ENCODE results near the gene BAIAP3. TPM values are rescaled to one million over a fixed set of nuclear protein-coding genes. Genes with fewer than 3 reads are reported as not detected.

Gene BAIAP3
- total RNA-seq, 1 donor from 2014 or later, result 4.2 TPM

DNA sequence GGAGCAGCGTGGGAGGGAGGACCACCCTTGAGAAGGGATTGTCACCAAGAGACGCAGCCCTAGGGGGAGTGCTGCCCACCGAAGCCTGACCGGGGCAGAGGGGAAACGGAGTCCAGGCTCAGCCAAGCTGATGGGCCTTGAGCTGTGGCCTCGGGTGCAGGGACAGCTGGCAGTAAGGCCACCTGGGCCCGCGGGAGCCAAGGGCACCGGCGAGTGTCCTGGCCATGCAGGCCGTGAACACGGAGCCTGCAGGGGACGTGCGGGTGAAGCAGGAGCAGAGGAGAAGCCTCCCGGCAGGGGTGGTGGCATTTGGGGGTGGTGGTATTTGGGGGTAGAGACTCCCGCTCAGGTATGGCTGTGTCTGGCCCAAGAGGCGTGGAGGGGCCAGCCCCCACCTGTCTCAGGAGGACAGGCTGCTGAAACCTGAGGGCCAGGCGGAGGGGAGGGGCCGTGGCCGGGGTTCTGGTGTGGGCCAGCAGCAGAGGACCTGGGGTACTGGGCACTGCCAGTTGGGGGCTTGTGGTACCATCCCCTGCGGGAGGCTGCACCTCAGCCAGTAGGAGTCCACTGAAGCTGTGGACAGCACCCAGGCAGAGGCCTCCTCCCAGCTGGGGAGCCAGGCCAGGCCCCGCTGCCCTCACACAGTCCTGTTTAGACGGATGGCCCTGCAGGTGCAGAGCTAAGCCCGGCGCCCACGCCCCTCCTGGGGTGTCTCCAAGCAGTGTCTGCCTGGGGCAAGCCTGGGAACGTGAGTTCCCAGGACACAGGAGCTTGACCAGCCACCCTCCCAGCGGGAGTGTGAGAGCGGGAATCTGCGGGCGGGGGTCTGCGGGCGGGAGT lies 22.8 kb downstream of the BAIAP3 start:
- no peaks in the 10 kb centered on the region for H3K27me3 ChIP-seq
- intact Hi-C loops (cut with DNase I), result no loop called here
- DNase-seq (ENCODE audit: extremely low spot score in 2 of 2), result no peak
- peaks cover 18% of the 10 kb centered on the region for H3K4me1 ChIP-seq
- no peak overlapping the region for H3K27ac ChIP-seq
- H3K4me3 ChIP-seq, result no peak overlapping the region
- TF ChIP-seq, protein P1, sequence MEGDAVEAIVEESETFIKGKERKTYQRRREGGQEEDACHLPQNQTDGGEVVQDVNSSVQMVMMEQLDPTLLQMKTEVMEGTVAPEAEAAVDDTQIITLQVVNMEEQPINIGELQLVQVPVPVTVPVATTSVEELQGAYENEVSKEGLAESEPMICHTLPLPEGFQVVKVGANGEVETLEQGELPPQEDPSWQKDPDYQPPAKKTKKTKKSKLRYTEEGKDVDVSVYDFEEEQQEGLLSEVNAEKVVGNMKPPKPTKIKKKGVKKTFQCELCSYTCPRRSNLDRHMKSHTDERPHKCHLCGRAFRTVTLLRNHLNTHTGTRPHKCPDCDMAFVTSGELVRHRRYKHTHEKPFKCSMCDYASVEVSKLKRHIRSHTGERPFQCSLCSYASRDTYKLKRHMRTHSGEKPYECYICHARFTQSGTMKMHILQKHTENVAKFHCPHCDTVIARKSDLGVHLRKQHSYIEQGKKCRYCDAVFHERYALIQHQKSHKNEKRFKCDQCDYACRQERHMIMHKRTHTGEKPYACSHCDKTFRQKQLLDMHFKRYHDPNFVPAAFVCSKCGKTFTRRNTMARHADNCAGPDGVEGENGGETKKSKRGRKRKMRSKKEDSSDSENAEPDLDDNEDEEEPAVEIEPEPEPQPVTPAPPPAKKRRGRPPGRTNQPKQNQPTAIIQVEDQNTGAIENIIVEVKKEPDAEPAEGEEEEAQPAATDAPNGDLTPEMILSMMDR (IDR thresholded peaks at IDR 0.05), result no peak
- no peak for TF ChIP-seq POLR2AphosphoS5 (IDR thresholded peaks at IDR 0.05; ENCODE audit: insufficient read depth in 1 of 2, low read depth in 1 of 2)
- no peak for TF ChIP-seq POLR2A (IDR thresholded peaks at IDR 0.05)
- H3K9me3 ChIP-seq, result no peaks in the 10 kb centered on the region
- H3K36me3 ChIP-seq, result peaks cover 0 to 4% of the 10 kb centered on the region in 2 donors

DNA sequence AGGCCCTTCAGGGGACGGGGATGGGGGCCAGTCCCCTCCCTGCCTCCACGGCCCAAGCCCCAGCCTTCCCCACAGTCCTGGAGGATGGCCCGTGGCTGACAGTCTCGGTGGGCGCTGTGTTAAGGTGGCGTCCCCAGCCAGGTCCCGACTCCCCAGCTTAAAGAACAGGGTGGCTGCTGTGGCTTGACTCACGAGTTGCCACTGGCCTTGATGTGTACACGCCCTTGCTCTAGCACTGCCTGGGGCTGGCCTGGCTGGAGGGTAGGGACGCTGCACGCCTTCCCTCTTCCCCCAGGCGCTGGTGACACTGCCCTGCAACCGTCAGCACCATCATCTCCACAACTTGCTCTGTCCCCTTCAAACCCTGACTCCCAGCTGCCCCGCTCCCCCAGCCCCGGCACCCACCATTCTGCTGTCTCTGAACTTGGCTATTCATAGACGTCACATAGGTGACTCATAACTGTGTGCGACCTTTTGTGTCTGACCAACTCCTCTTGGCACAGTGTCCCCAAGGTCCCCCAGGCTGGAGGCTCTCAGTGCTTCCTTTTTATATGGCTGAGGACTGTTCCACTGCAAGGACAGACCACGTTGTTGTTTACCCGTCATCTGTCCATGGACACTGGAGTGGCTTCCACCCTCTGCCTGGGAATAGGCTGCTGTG lies 24.6 kb downstream of the BAIAP3 start:
- Histone ChIP-seq H3K4me1 (peaks cover 7% of the 10 kb centered on the region), H3K27me3 (no peaks in the 10 kb centered on the region), H3K27ac (no peak overlapping the region), H3K4me3 (no peak overlapping the region), H3K9me3 (no peaks in the 10 kb centered on the region), H3K36me3 (peaks cover 0 to 20% of the 10 kb centered on the region in 2 donors)
- no peak for TF ChIP-seq POLR2AphosphoS5 (IDR thresholded peaks at IDR 0.05; ENCODE audit: insufficient read depth in 1 of 2, low read depth in 1 of 2)
- TF ChIP-seq POLR2A (IDR thresholded peaks at IDR 0.05), result no peak
- TF ChIP-seq, protein P1 (IDR thresholded peaks at IDR 0.05), result no peak
- intact Hi-C loops (cut with DNase I), result no loop called here
- no peak for DNase-seq (ENCODE audit: extremely low spot score in 2 of 2)

DNA sequence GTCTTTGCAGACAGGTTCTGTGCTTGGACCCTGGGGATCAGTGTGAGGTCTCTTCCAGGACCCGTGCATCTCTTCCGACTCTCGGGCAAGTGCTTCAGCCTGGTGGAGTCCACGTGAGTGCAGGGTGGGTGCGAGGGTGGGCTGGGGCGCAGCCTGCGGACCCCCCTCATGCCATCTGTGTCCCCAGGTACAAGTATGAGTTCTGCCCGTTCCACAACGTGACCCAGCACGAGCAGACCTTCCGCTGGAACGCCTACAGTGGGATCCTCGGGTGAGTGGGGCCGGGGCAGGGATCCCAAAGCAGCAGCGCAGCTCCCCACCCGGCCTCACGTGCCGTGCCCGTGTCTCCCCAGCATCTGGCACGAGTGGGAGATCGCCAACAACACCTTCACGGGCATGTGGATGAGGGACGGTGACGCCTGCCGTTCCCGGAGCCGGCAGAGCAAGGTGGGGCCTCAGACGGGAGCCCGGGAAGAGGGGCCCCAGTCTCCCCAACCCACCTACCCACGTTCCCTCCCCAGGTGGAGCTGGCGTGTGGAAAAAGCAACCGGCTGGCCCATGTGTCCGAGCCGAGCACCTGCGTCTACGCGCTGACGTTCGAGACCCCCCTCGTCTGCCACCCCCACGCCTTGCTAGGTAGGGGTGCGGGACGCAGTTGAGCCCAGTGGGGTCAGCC lies 28.4 kb downstream of the BAIAP3 start:
- no peaks in the 10 kb centered on the region for H3K27me3 ChIP-seq
- no peak overlapping the region for H3K4me3 ChIP-seq
- DNase-seq (ENCODE audit: extremely low spot score in 2 of 2), result no peak
- peaks cover 0 to 46% of the 10 kb centered on the region in 2 donors for H3K36me3 ChIP-seq
- intact Hi-C loops (cut with DNase I), result loop anchor here (10.0 kb wide), 1 partner anchor 53 kb away; the partner anchor contains the start of gene UNKL
- no peaks in the 10 kb centered on the region for H3K4me1 ChIP-seq
- no peak overlapping the region for H3K27ac ChIP-seq
- TF ChIP-seq, protein P1 (IDR thresholded peaks at IDR 0.05), result no peak
- TF ChIP-seq POLR2A (IDR thresholded peaks at IDR 0.05), result no peak
- no peak for TF ChIP-seq POLR2AphosphoS5 (IDR thresholded peaks at IDR 0.05; ENCODE audit: insufficient read depth in 1 of 2, low read depth in 1 of 2)
- H3K9me3 ChIP-seq, result no peaks in the 10 kb centered on the region

DNA sequence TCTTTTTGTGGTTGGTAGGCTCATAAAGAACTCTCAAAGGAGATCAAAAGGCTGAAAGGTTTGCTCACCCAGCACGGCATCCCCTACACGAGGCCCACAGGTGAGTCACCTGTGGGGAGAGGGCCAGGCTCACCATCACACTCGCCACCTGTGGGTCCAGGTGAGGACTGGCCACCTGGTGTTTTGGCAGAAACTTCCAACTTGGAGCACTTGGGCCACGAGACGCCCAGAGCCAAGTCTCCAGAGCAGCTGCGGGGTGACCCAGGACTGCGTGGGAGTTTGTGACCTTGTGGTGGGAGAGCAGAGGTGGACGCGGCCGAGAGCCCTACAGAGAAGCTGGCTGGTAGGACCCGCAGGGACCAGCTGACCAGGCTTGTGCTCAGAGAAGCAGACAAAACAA lies 29.4 kb downstream of the BAIAP3 start:
- H3K27ac ChIP-seq, result no peak overlapping the region
- TF ChIP-seq POLR2A (IDR thresholded peaks at IDR 0.05) (no peak), POLR2AphosphoS5 (IDR thresholded peaks at IDR 0.05; ENCODE audit: insufficient read depth in 1 of 2, low read depth in 1 of 2) (no peak)
- TF ChIP-seq, protein P1 (IDR thresholded peaks at IDR 0.05), result no peak
- H3K36me3 ChIP-seq, result peaks cover 0 to 56% of the 10 kb centered on the region in 2 donors
- H3K9me3 ChIP-seq, result no peaks in the 10 kb centered on the region
- no peak for DNase-seq (ENCODE audit: extremely low spot score in 2 of 2)
- no peaks in the 10 kb centered on the region for H3K4me1 ChIP-seq
- intact Hi-C loops (cut with DNase I), result loop anchor here (10.0 kb wide), 1 partner anchor 52 kb away; the partner anchor contains the start of gene UNKL
- H3K4me3 ChIP-seq, result no peak overlapping the region
- H3K27me3 ChIP-seq, result no peaks in the 10 kb centered on the region
